Stomach (tissue), 4 donors: ENCODE measurements around the gene TBP.

ENCODE experiments used
- EP300 ChIP-seq: sonication (generic); formaldehyde crosslinking; IDR thresholded peaks from one replicate; pipeline ENCODE4 v1.6.1; 2017; ENCODE audit warnings: antibody characterized with exemption
- POLR2A ChIP-seq, 4 donors: fragments of 450-650 bp; IDR thresholded peaks; one replicate each; pipeline ENCODE4 v1.6.1; 2016; ENCODE audit warnings: antibody characterized with exemption in 4 of 4, control low read depth in 2 of 4, mild to moderate bottlenecking in 1 of 4, moderate library complexity in 1 of 4
- POLR2AphosphoS5 ChIP-seq, 3 donors: sonication (generic); formaldehyde crosslinking; IDR thresholded peaks; one replicate each; pipeline ENCODE4 v1.6.1; 2016; ENCODE audit warnings: antibody characterized with exemption in 3 of 3
- TF ChIP-seq, protein P1 (sequence below), 7 experiments: fragments of 450-650 bp in 4 of 7; fragments of 200-600 bp in 3 of 7; sonication (generic) in 3 of 7; IDR thresholded peaks; one replicate each; pipeline ENCODE4 v1.5.1; 2016 to 2019; ENCODE audit warnings: antibody characterized with exemption in 7 of 7, control low read depth in 2 of 7, mild to moderate bottlenecking in 1 of 7

DNA sequence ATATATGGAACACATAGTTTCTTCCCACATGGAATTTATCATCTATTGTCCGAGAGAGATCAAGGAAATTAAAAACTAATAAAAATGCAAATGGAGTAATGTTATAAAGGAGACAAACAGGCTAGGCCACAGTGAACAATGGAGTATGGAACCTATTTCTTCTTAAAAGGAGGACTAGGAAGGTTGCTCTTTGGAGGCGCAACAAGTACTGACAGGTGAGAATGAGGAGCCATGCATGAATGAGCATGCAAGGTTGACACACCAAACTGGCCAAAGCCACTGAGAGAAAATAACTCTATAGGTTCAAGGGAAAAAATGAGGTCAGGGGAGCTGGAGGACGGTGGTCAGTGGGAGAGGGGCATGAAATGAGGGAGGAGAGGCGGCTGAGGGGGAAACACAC is 41.9 kb upstream of the TBP start:
- no peak for TF ChIP-seq EP300
- TF ChIP-seq, protein P1, sequence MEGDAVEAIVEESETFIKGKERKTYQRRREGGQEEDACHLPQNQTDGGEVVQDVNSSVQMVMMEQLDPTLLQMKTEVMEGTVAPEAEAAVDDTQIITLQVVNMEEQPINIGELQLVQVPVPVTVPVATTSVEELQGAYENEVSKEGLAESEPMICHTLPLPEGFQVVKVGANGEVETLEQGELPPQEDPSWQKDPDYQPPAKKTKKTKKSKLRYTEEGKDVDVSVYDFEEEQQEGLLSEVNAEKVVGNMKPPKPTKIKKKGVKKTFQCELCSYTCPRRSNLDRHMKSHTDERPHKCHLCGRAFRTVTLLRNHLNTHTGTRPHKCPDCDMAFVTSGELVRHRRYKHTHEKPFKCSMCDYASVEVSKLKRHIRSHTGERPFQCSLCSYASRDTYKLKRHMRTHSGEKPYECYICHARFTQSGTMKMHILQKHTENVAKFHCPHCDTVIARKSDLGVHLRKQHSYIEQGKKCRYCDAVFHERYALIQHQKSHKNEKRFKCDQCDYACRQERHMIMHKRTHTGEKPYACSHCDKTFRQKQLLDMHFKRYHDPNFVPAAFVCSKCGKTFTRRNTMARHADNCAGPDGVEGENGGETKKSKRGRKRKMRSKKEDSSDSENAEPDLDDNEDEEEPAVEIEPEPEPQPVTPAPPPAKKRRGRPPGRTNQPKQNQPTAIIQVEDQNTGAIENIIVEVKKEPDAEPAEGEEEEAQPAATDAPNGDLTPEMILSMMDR (IDR thresholded peaks at IDR 0.05): no peak
- no peak for TF ChIP-seq POLR2AphosphoS5 (IDR thresholded peaks at IDR 0.05)
- no peak for TF ChIP-seq POLR2A (IDR thresholded peaks at IDR 0.05)
